NOMO-1 (cell line): ENCODE results near the gene MLH3.
"Not testable (repeated sequence)": the region's sequence is repeated elsewhere in the genome, so short reads cannot be mapped to it uniquely, and the experiment has no call there.

Experiments used
- DNase-seq, 2 experiments: peaks; one replicate each; lab custom pipeline; 2025; ENCODE audit not compliant: unreplicated experiment in 2 of 2; lab: John Stamatoyannopoulos, UW

Gene MLH3

DNA sequence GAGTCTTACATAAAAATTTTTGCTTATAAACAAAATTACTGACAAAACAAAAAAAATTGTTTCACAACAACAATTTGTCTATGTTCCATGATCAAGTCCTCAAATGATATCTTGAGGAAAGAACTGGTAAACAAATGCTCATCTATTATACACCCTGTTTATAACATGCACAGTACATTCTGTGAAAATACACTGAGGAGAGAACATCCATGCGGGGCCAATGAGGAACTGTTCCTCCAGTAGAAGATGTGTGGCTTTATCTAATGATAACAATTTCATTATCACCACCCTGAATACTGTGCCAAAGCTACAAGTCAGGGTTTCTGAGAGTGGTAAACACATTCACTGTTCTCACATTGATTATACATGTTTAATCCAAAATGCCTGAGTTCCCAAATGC is 10.8 kb downstream of the MLH3 start:
- no peak for DNase-seq

DNA sequence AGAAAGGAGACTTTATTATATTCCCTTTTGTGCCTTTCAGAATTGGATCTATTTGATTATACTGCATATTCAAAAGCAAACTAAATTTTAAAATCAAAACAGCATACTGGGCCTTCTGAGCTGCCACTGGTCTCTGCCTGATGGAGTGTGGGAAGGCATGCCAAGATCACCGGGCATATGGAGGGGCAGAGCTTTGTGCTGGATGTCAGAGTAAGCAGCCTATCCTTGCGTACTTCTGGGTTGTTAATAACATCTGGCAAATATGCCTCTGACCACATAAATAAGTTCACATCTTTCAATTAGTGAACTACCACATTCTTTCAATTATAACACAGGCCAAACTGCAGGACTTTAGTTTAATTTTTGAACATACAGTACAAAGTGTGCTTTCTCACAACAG is 18.3 kb downstream of the MLH3 start:
- no peak for DNase-seq

DNA sequence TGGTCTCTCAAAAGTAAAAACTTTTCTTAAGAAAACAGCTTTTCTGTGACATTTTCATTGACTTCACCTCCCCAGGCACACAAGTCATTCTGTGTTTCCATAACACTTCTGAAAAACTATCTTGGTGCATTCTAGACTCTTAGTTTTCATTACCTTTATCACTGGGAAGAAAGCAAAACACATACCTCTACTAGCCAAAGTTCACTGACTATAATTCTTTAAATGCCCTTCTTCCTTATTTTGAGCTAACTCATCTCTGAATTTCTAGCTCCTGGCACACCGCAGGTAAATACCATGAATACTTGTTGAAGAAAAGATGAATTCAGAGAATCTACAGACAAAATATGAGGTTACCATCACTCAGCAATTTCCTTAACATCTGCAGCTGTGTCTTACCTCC is 21.1 kb downstream of the MLH3 start:
- no peak for DNase-seq

DNA sequence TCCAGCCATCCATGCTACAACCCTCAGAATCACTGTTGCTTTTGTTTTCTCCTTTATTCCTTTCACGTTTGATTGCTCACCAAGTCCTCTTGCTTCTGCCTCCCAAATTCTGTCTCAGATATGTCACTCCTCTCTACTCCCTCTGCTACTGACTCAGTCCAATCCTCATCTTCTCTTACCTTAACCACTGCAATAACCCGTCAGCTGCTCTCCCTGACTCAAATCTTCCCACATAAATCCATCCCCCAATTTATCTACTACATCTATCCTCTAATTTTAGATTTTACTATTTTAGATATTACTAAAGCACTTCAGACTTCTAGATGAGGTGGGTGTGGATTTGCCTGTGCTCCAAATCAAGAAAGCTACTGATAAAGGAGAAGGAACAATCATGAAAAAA is 25.4 kb downstream of the MLH3 start:
- DNase-seq = no peak

DNA sequence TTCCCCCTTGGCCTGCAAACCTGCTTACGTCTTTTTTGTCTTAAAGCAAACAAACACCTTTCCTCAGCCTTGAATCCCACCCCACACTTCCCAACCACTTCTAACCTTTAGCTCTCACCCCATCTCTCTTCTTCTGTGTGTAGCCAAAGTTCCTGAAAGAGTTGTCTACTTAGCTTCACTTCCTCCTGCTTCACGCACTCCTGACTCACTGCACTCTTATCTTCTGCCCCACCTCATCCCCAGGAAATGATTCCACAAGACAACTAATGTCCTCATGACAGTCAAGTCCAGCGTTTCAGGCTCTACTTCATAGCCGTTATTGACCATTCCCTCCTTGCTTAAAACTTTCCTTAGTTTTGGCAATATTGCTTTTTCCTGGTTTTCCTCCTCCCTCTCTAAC is 26.2 kb downstream of the MLH3 start:
- peak in 1 of 2 experiments; percentile 38 for DNase-seq

DNA sequence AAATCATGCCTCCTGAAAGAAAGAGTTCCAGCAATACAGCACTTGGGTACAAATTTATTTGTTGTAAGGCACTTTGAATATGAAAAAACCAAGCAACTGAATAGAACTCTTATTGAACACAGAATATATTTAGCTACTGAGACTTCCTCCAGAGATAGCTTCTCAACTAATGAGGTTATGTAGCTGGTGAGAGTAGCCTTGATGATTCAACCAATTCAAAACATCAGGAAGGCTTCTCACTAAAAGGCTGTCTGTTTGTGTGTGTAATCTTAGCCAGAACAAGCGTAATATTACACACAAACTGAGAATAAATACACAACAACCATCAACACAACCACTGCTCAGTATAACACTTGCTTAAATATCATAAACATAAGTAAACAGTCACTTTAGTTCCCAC is 28.2 kb downstream of the MLH3 start:
- no peak for DNase-seq

DNA sequence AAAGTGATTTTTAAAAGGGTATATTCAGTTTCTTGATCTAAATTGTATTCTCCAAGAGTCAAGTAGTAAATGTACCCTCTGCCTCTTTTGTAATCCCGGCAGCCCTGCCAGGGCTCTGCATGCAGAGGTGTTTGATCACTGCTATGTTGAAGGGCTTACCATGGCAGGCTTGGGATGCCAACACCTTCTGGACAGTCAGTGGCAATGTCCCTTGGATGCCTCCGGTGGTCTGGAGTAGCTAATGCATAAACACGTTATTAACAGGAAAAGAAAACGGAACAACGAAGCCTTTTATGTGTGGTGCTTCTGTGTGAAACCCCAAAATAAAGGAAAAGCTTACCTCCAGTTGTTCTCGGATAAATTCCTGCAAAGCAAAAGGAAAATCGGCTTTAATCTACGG is 28.6 kb downstream of the MLH3 start:
- no peak for DNase-seq

DNA sequence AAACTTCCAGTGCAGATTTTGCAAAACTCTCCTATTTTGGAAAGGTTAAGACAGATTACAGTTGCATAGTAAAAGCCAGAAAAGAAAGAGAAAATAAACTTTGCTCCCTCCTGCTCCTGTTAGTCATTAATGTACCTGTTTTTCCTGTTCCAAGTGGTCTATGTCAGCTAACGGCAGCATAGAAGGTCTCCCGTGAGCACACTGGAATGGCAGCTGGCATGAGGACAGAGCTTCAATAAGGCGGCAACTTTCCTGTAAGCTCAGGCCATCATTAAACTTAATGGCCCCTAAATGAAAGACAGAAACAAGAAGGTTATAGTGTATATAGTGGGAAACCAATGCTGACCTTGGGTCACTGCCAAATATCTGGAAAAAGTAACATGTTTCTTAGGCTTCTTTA is 32.6 kb downstream of the MLH3 start:
- no peak for DNase-seq

DNA sequence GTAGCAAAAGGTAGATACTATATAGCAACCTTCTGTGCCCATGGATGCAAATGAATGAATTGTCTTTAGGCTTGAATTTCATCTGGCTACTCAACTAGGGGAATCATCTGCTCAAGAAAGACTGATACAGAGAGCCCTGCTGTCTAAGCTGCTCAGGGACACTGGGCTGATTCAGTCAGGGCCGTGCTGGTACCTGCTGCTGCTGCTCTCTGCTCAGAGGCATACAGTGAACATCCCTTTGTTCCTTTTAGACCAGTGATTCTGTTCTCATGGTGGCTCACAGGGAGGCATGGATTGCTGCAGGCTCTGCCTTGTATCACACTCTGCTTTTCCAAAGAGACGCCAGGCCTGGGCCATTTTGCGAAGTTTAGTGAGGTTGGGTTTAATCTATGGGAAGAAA is 34.5 kb downstream of the MLH3 start:
- no peak for DNase-seq

DNA sequence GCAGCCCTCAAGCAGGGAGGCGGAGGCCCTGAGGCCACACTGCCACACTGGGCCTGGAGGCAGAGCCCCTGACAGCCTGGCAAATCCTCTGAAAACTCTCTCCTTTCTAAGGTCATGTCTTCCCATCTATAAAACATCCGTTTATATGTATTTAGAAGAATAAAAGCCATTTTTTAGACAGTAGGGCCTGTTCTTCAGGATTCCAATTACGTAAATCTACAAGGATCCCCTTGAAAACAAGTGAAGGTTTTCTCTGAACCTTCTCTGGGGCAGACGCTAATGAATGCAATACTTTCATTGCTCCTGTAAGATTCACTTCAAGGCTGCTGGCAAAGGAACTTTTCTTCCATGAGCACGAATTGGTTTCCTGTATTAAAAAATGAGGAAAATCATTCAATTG is 35.8 kb downstream of the MLH3 start:
- no peak for DNase-seq

DNA sequence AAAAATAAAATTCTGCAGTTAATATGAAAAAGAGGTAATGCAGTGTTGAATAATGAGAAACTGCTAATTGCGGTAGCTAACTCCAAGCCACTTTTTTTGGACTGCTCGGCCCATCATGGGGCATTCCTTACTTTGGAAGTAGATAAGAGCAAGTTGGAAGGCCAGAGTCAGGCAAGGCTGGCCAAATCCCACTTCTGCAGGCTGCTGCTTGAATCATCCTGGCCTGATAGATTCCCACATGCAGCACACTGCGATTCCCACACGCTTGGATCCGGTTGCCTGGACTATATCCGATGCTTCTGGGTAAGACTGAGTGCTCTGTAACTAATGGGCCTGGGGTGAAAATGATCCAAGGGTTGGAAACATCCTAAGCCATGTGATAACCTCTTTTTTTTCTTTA is 38.0 kb downstream of the MLH3 start:
- no peak for DNase-seq

DNA sequence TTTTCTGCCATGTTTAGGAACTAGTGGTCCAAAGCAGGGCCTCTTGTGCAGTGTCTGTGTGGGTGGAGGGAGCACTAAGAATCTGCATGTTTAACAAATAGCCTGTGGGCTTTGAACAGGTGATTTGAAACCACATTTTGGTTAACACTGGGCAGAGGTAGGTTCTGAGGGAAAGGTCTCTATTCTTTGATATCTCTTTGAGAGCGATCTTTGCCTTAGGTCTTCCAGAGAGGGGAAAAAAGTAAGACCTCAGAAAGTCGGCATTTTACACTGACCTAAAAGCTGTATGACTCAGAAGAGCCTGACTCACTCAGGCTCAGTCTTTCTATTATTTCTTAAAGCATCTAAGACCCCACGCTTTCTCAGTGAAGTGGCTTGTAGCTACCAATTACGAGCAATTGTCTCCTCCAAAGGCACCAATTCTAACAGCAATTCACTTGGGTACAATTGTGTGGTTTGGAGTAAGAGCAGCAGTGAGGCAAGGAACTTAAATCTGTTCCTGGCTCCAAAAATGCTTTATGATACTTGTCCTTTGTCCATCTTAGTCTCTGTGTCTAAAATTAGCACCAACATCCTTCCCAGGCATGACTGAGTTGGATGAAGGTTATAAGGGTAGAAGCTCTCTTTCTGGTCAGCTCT is 39.8 kb downstream of the MLH3 start:
- DNase-seq = no peak

DNA sequence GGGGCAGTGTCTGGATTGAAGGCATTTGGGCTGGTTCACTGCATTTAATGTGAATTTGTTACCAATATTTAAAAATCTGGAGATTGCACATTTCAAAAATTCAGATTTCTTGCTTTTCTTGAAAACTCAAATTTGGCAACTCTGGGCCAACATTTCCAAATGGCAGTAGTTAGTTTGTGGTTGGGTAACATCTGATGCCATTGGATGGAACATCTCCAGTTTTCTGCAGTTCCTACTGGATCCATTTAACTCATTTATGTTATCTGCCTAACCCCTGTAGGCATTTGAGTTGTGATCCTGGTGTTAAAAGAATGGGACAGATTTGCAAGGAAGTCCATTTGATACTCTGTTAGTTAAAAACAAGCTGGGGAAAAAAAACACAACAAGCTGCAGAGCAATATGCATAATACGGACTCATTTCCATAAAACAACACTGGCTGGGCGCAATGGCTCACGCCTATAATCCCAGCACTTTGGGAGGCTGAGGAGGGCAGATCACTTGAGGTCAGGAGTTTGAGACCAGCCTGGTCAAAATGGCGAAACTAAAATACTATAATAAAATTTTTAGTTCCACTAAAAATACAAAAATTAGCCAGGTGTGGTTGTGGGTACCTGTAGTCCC is 40.7 kb downstream of the MLH3 start:
- DNase-seq = no peak

DNA sequence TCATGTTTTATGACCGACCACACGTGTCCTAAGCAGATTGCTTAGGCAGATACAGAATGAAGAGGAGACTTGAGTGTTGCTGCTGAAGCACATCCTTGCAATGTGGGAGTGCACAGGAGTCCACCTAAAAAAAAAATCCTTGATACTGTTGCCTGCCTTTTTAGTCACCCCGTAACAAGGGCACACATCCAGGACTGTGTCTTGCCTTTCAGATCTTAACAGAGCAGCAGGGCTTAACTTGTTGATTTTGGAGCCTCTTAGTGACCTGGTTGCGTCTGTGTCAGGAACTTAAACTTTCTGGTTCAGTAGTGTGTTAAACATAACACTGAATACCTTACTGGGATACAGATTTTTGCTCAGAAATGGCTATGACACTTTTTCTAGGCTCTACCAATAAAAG is 42.1 kb downstream of the MLH3 start:
- no peak for DNase-seq

DNA sequence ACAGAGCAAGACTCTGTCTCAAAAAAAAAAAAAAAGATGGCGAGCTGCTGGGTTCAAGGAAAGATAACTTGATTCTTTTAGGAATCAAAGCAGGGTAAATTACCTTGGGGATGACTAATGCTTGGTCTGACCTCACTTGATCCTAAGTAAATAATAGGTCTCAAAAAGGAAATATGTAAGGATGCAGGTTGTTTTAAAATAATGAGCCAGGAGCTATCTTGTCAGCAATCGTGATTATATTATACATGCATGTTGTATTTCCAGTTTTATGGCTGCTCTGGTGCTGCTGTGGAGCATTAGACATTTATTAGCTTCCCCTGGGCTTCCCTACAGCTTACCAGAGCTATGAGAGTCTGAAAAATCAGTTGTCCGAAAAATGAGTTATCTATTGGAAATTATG is 45.9 kb downstream of the MLH3 start:
- no peak for DNase-seq

DNA sequence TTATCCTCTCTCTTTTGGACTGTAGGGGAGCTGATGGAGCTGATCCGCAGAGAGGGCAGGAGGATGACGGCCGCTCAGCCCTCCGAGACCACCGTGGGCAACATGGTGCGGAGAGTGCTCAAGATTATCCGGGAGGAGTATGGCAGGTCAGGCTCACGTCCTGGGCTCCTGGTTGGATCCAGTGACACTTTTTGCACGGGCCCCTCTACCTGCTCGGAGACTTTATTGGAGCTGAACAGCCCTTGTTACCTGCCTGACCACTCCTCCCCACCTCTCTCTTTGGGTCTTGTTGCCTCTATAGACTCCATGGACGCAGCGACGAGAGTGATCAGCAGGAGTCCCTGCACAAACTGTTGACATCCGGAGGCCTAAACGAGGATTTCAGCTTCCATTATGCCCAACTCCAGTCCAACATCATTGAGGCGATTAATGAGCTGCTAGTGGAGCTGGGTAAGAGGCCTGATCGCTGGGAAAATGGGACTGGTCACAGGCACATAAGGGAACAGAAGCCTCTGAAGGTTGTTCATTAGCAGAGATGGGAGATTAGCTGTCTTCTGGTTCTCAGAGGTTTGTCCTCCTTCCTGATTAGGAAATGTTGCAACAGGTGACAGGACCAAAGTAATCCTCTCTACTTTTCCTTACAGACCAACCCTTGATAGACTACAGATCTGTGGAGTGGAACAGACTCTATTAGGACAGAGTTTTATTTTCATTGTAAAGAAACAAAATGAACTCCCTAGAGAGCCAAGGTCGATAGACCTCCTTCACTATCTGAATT is 47.8 kb downstream of the MLH3 start:
- no peak for DNase-seq

DNA sequence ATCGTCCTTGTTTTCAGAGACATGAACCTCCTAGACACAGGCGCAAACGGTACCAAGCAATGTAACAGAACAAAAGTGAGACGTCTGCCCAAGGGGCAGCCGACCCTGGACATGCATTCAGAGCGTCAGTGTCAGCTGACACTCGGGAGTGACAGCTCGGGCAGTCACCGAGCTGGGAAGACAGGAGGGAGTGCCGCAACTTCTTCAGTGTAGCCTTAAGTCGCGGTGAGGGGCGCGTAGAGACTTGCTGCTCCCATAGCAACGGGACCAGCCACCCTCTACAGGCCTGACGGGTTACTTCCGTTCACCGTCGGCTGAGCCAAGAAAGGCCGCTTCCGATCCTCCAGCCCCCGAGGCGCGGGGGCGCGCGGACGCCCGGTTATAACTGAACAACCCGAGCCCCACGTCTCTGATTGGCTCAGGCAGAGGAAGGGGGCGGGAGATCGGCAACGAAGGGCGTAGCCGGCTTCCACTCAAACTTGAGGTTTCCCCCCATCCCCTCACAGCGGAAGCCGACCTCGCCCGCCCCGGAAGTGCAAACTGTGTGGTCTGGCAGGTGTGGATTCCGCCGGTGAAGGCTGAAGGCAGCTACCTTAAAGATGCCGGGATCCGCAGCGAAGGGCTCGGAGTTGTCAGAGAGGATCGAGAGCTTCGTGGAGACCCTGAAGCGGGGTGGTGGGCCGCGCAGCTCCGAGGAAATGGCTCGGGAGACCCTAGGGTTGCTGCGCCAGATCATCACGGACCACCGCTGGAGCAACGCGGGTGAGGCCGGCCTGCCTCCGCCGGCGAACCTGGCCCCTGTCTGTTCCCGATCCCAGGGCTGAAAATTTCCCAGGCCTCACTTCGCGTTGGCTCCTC is 48.6 kb downstream of the MLH3 start, which contains the start of gene EIF2B2:
EIF2B2 (plus strand) TSS at position 530 of the 858 bp plus-strand sequence; CDS start at position 600, 70 bp downstream.
- DNase-seq = peak; percentile 97

DNA sequence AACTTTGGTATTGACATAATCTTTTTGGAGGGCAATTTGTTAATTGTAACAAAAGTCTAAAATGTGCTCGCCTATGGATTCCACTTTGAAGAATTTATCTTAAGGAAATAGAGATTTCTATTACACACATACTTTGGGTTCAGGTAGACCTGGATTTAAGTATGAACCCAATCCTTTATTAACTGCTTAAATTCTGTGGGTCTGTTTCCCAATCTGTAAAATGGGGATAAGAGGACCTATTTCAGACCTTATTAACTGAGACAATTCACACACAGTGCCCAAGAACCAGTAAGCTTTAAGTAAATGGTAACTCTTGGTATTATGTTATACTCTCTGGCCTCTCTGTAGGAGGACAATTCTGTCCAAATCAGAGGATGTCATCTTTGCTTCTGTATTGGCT is 49.4 kb downstream of the MLH3 start:
- DNase-seq = no peak

DNA sequence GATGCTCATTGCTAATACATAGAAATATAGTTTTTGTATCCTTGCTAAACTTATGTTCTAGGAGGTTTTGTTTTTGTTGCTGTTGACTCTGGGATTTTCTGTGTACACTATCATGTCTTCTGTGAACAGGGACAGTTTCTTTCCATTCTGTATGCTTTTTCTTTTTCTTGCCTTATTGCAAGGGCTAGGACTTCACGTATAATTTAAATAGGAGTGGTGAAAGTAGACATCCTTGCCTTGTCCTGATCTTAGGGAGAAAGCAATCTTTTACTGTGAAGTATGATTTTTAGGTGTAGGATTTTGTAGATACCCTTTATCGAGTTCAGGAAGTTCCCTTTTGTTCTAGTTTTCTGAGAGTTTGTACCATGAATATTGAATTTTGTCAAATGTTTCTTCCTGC is 50.0 kb downstream of the MLH3 start:
- DNase-seq = no peak

DNA sequence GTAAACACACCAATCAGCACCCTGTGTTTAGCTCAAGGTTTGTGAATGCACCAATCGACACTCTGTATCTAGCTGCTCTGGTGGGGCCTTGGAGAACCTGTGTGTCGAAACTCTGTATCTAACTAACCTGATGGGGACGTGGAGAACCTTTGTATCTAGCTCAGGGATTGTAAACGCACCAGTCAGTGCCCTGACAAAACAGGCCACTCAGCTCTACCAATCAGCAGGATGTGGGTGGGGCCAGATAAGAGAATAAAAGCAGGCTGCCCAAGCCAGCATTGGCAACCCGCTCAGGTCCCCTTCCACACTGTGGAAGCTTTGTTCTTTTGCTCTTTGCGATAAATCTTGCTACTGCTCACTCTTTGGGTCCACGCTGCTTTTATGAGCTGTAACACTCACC is 55.5 kb downstream of the MLH3 start:
- DNase-seq = not testable (repeated sequence)

DNA sequence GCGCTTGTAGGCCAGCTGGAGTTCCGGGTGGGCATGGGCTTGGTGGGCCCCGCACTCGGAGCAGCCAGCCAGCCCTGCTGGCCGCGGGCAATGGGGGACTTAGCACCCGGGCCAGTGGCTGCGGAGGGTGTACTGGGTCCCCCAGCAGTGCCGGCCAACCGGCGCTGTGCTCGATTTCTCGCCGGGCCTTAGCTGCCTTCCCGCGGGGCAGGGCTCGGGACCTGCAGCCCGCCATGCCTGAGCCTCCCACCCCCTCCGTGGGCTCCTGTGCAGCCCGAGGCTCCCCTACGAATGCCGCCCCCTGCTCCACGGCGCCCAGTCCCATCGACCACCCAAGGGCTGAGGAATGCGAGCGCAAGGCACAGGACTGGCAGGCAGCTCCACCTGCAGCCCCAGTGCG is 57.1 kb downstream of the MLH3 start:
- not testable (repeated sequence) for DNase-seq
